ENCODE results near the gene FBXO31. TPM values are rescaled to one million over a fixed set of nuclear protein-coding genes. Genes with fewer than 3 reads are reported as not detected.

Gene FBXO31
- total and polyA plus RNA-seq, 2 donors (not counting 1 experiment from before 2014, with no cell fraction given): 17.8 to 32.9 TPM

DNA sequence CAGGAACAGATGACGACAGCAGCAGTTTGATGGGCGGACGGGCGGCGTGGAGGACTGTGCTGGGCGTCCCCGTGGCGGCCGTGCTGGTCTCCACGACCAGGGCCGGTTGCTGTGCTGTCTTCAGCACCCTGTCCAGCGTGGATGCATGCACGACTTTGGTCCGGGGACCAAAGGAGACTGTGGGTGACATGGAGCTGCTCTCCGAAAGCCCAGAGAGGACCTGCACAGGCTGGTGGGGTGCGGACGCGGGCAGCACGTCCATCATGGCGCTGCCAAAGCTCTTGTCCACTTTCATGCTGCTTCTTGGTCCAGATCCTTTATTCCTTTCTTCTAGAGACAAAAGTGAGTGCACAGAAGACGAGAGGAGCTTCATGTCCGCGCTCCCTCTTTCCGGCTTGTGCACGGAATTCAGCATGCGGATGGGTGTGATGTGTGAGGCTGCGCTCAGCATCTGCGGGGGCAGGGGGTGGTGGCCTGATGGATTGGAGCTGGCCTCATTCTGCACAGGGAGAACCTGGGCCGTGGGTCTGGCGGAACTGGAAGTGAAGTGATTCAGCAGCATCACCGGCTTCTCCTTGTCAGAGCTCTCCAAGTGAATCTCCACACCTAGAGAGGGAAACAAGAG, 28.9 kb upstream of the FBXO31 start:
- H3K27ac ChIP-seq (ENCODE audit: low read length in 2 of 2): no peak overlapping the region
- no peaks in the 10 kb centered on the region for H3K27me3 Mint-ChIP-seq
- no peak overlapping the region for H3K4me3 Mint-ChIP-seq
- ChIA-PET CTCF (interaction anchor here (1.5 kb wide), 1 partner anchor 223 kb away, joined by 3 read pairs; no protein-coding TSS in a partner anchor), POLR2A (interaction anchor here (0.5 kb wide), 1 partner anchor 353 kb away, joined by 3 read pairs; the partner anchor contains the start of gene KLHDC4)
- no peaks in the 10 kb centered on the region for H4K20me1 ChIP-seq (ENCODE audit: control insufficient read depth, insufficient read depth, low read length, poor library complexity, severe bottlenecking)
- H3K27me3 ChIP-seq (replicated peaks in 1 of 4; ENCODE audit: control extremely low read depth in 1 of 4, control insufficient read depth in 3 of 4, insufficient read depth in 4 of 4, low read length in 3 of 4): peaks cover 0 to 3% (median 0%) of the 10 kb centered on the region in 4 experiments
- no peak overlapping the region for H3K4me3 ChIP-seq (ENCODE audit: control extremely low read depth in 1 of 5, extremely low read depth in 1 of 5, insufficient read depth in 1 of 5, low read depth in 2 of 5, low read length in 4 of 5)
- H3K36me3 ChIP-seq (replicated peaks in 1 of 2; ENCODE audit: control extremely low read depth in 1 of 2, control insufficient read depth in 1 of 2, extremely low read depth in 1 of 2, insufficient read depth in 2 of 2, low read length in 1 of 2): no peaks in the 10 kb centered on the region
- ATAC-seq (ENCODE audit: low read depth) (no peak), DNase-seq (no peak)
- no peak overlapping the region for H3K4me2 ChIP-seq (replicated peaks; ENCODE audit: low read depth, low read length, poor library complexity, severe bottlenecking)
- no peaks in the 10 kb centered on the region for H3K4me1 ChIP-seq (ENCODE audit: control insufficient read depth in 2 of 2, insufficient read depth in 2 of 2, low read length in 2 of 2)
- 96% methylated on average over 31 of the region's 31 CpGs for WGBS (ENCODE audit: insufficient coverage)
- peaks cover 2% of the 10 kb centered on the region for H3K4me1 Mint-ChIP-seq
- no peaks in the 10 kb centered on the region for H3K79me2 ChIP-seq (ENCODE audit: control insufficient read depth, insufficient read depth, low read length)
- TF ChIP-seq EZH2 (IDR thresholded peaks at IDR 0.05; ENCODE audit: borderline replicate concordance, insufficient read depth, low read depth, low read length, poor library complexity, severe bottlenecking): no peak
- TF ChIP-seq, protein P1, sequence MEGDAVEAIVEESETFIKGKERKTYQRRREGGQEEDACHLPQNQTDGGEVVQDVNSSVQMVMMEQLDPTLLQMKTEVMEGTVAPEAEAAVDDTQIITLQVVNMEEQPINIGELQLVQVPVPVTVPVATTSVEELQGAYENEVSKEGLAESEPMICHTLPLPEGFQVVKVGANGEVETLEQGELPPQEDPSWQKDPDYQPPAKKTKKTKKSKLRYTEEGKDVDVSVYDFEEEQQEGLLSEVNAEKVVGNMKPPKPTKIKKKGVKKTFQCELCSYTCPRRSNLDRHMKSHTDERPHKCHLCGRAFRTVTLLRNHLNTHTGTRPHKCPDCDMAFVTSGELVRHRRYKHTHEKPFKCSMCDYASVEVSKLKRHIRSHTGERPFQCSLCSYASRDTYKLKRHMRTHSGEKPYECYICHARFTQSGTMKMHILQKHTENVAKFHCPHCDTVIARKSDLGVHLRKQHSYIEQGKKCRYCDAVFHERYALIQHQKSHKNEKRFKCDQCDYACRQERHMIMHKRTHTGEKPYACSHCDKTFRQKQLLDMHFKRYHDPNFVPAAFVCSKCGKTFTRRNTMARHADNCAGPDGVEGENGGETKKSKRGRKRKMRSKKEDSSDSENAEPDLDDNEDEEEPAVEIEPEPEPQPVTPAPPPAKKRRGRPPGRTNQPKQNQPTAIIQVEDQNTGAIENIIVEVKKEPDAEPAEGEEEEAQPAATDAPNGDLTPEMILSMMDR (IDR thresholded peaks at IDR 0.05): no peak
- no peak overlapping the region for H3K9ac ChIP-seq (ENCODE audit: low read length)
- no peaks in the 10 kb centered on the region for H3K9me3 ChIP-seq (ENCODE audit: control extremely low read depth in 1 of 3, control insufficient read depth in 2 of 3, insufficient read depth in 1 of 3, low read length in 2 of 3)
- intact Hi-C loops (cut with micrococcal nuclease): no loop called here
- H2AFZ ChIP-seq (ENCODE audit: insufficient read depth, low read depth, low read length, poor library complexity, severe bottlenecking): no peak overlapping the region
- no peak overlapping the region for H3K27ac Mint-ChIP-seq
- H3K9me3 Mint-ChIP-seq (ENCODE audit: insufficient read depth): no peaks in the 10 kb centered on the region
